Stimulated activated memory B cell treated with anti-CD40 and anti-IgM and Interleukin-4, amounts not matched to agents 10 μg/mL and 1 μg/mL and 100 μg/mL, for 72 hours (primary cell): ENCODE results near the gene ENDOU.

Experiments used
- ATAC-seq: fragments of 150-1000 bp; cut with Tn5 transposase; 2 replicates; pipeline ENCODE4 v1.10.0; 2021
- H3K27ac Mint-ChIP-seq: one replicate; pipeline ENCODE4 v1.8.0; 2022; ENCODE audit warnings: mild to moderate bottlenecking, mixed read lengths
- H3K27me3 Mint-ChIP-seq: one replicate; pipeline ENCODE4 v1.8.0; 2022; ENCODE audit warnings: mixed read lengths
- H3K36me3 Mint-ChIP-seq: one replicate; pipeline ENCODE4 v1.8.0; 2022; ENCODE audit warnings: mixed read lengths
- H3K4me1 Mint-ChIP-seq: one replicate; pipeline ENCODE4 v1.8.0; 2022; ENCODE audit warnings: mixed read lengths
- H3K4me3 Mint-ChIP-seq: one replicate; pipeline ENCODE4 v1.8.0; 2022; ENCODE audit warnings: mild to moderate bottlenecking, moderate library complexity, mixed read lengths
- H3K9me3 Mint-ChIP-seq: one replicate; pipeline ENCODE4 v1.8.0; 2022; ENCODE audit warnings: mixed read lengths

The ENDOU gene

GRCh38 chr12:47740606-47741339 lies 15.5 kb upstream of the ENDOU start:
- H3K4me1 Mint-ChIP-seq: peaks cover 50% of the 10 kb centered on the region
- H3K27ac Mint-ChIP-seq: peak overlapping the region; percentile 81
- H3K4me3 Mint-ChIP-seq: peak overlapping the region; percentile 68
- no peaks in the 10 kb centered on the region for H3K27me3 Mint-ChIP-seq
- H3K36me3 Mint-ChIP-seq: peaks cover 5% of the 10 kb centered on the region
- ATAC-seq: peak; percentile 79
- no peaks in the 10 kb centered on the region for H3K9me3 Mint-ChIP-seq

- Mint-ChIP-seq H3K9me3 (no peaks in the 10 kb centered on the region), H3K27me3 (no peaks in the 10 kb centered on the region), H3K4me3 (peak overlapping the region; percentile 68), H3K36me3 (peaks cover 5% of the 10 kb centered on the region), H3K27ac (peak overlapping the region; percentile 81), H3K4me1 (peaks cover 48% of the 10 kb centered on the region)
- peak; percentile 80 for ATAC-seq
These were observed 14.7 kb upstream of the ENDOU start for GRCh38 chr12:47739979-47740378.

GRCh38 chr12:47739297-47739696 lies 14.0 kb upstream of the ENDOU start:
- peaks cover 5% of the 10 kb centered on the region for H3K36me3 Mint-ChIP-seq
- no peaks in the 10 kb centered on the region for H3K27me3 Mint-ChIP-seq
- peaks cover 48% of the 10 kb centered on the region for H3K4me1 Mint-ChIP-seq
- ATAC-seq: no peak
- no peaks in the 10 kb centered on the region for H3K9me3 Mint-ChIP-seq
- no peak overlapping the region for H3K4me3 Mint-ChIP-seq
- H3K27ac Mint-ChIP-seq: peak overlapping the region; percentile 81

GRCh38 chr12:47737936-47738594 lies 12.8 kb upstream of the ENDOU start:
- Mint-ChIP-seq H3K4me3 (no peak overlapping the region), H3K9me3 (no peaks in the 10 kb centered on the region), H3K27me3 (no peaks in the 10 kb centered on the region), H3K4me1 (peaks cover 38% of the 10 kb centered on the region), H3K36me3 (peaks cover 5% of the 10 kb centered on the region), H3K27ac (no peak overlapping the region)
- ATAC-seq: no peak

- H3K4me3 Mint-ChIP-seq: no peak overlapping the region
- no peaks in the 10 kb centered on the region for H3K9me3 Mint-ChIP-seq
- peaks cover 5% of the 10 kb centered on the region for H3K36me3 Mint-ChIP-seq
- ATAC-seq: no peak
- no peaks in the 10 kb centered on the region for H3K27me3 Mint-ChIP-seq
- H3K4me1 Mint-ChIP-seq: peaks cover 32% of the 10 kb centered on the region
- no peak overlapping the region for H3K27ac Mint-ChIP-seq
These were observed 11.8 kb upstream of the ENDOU start for GRCh38 chr12:47736877-47737676.

- no peak overlapping the region for H3K4me3 Mint-ChIP-seq
- H3K27ac Mint-ChIP-seq: peak overlapping the region; percentile 36
- no peaks in the 10 kb centered on the region for H3K27me3 Mint-ChIP-seq
- H3K4me1 Mint-ChIP-seq: peaks cover 27% of the 10 kb centered on the region
- H3K36me3 Mint-ChIP-seq: peaks cover 5% of the 10 kb centered on the region
- ATAC-seq: no peak
- no peaks in the 10 kb centered on the region for H3K9me3 Mint-ChIP-seq
These were observed 10.9 kb upstream of the ENDOU start for GRCh38 chr12:47736216-47736615.

GRCh38 chr12:47735649-47736048 lies 10.4 kb upstream of the ENDOU start:
- H3K9me3 Mint-ChIP-seq: no peaks in the 10 kb centered on the region
- no peak for ATAC-seq
- peaks cover 5% of the 10 kb centered on the region for H3K36me3 Mint-ChIP-seq
- no peaks in the 10 kb centered on the region for H3K27me3 Mint-ChIP-seq
- H3K4me3 Mint-ChIP-seq: no peak overlapping the region
- H3K27ac Mint-ChIP-seq: peak overlapping the region; percentile 36
- peaks cover 22% of the 10 kb centered on the region for H3K4me1 Mint-ChIP-seq

GRCh38 chr12:47734725-47735480 lies 9.6 kb upstream of the ENDOU start:
- Mint-ChIP-seq H3K27me3 (no peaks in the 10 kb centered on the region), H3K27ac (peak overlapping the region; percentile 38), H3K9me3 (no peaks in the 10 kb centered on the region), H3K4me3 (no peak overlapping the region), H3K36me3 (peaks cover 5% of the 10 kb centered on the region), H3K4me1 (peaks cover 14% of the 10 kb centered on the region)
- peak; percentile 13 for ATAC-seq

- H3K36me3 Mint-ChIP-seq: peaks cover 5% of the 10 kb centered on the region
- no peaks in the 10 kb centered on the region for H3K9me3 Mint-ChIP-seq
- H3K27ac Mint-ChIP-seq: no peak overlapping the region
- H3K4me1 Mint-ChIP-seq: no peaks in the 10 kb centered on the region
- no peaks in the 10 kb centered on the region for H3K27me3 Mint-ChIP-seq
- no peak overlapping the region for H3K4me3 Mint-ChIP-seq
- no peak for ATAC-seq
These were observed 7.9 kb upstream of the ENDOU start for GRCh38 chr12:47733142-47733541.

GRCh38 chr12:47732504-47732903 lies 7.2 kb upstream of the ENDOU start:
- H3K9me3 Mint-ChIP-seq: no peaks in the 10 kb centered on the region
- peaks cover 5% of the 10 kb centered on the region for H3K36me3 Mint-ChIP-seq
- no peak for ATAC-seq
- no peaks in the 10 kb centered on the region for H3K27me3 Mint-ChIP-seq
- no peaks in the 10 kb centered on the region for H3K4me1 Mint-ChIP-seq
- no peak overlapping the region for H3K4me3 Mint-ChIP-seq
- H3K27ac Mint-ChIP-seq: no peak overlapping the region

- Mint-ChIP-seq H3K27me3 (no peaks in the 10 kb centered on the region), H3K27ac (no peak overlapping the region), H3K4me1 (peaks cover 6% of the 10 kb centered on the region), H3K36me3 (no peaks in the 10 kb centered on the region), H3K9me3 (no peaks in the 10 kb centered on the region), H3K4me3 (no peak overlapping the region)
- no peak for ATAC-seq
These were observed 6.4 kb upstream of the ENDOU start for GRCh38 chr12:47731723-47732122.

- Mint-ChIP-seq H3K9me3 (no peaks in the 10 kb centered on the region), H3K36me3 (no peaks in the 10 kb centered on the region), H3K27me3 (no peaks in the 10 kb centered on the region), H3K4me3 (no peak overlapping the region), H3K27ac (no peak overlapping the region), H3K4me1 (peaks cover 20% of the 10 kb centered on the region)
- no peak for ATAC-seq
These were observed 5.1 kb upstream of the ENDOU start for GRCh38 chr12:47730341-47730744.

GRCh38 chr12:47729233-47729632 lies 3.9 kb upstream of the ENDOU start:
- H3K9me3 Mint-ChIP-seq: no peaks in the 10 kb centered on the region
- H3K4me3 Mint-ChIP-seq: no peak overlapping the region
- H3K27me3 Mint-ChIP-seq: no peaks in the 10 kb centered on the region
- no peak overlapping the region for H3K27ac Mint-ChIP-seq
- peaks cover 31% of the 10 kb centered on the region for H3K4me1 Mint-ChIP-seq
- peaks cover 11% of the 10 kb centered on the region for H3K36me3 Mint-ChIP-seq
- ATAC-seq: no peak

GRCh38 chr12:47725893-47726292 lies 603 bp upstream of the ENDOU start:
- peak overlapping the region; percentile 15 for H3K27ac Mint-ChIP-seq
- peak; percentile 71 for ATAC-seq
- no peaks in the 10 kb centered on the region for H3K27me3 Mint-ChIP-seq
- H3K36me3 Mint-ChIP-seq: peaks cover 36% of the 10 kb centered on the region
- no peaks in the 10 kb centered on the region for H3K9me3 Mint-ChIP-seq
- peaks cover 38% of the 10 kb centered on the region for H3K4me1 Mint-ChIP-seq
- H3K4me3 Mint-ChIP-seq: no peak overlapping the region
